CD4-positive, alpha-beta T cell (primary cell): Measurements from ENCODE around the gene FBXL17. TPM values are rescaled to one million over a fixed set of nuclear protein-coding genes. Genes with fewer than 3 reads are reported as not detected.

Experiments used
- ATAC-seq: fragments of 200-7000 bp; cut with Tn5 transposase; one replicate; pipeline ENCODE4 v1.10.0; 2022; ENCODE audit warnings: mild to moderate bottlenecking; ENCODE audit not compliant: poor library complexity
- CTCF ChIA-PET: fragments of 350-600 bp; sonication (Branson Sonifier 250); formaldehyde crosslinking; loops from one replicate; lab custom pipeline; 2021; ENCODE audit warnings: antibody characterized with exemption, inconsistent platforms; lab: Charles Lee
- POLR2A ChIA-PET: fragments of 350-600 bp; sonication (Branson Sonifier 250); formaldehyde crosslinking; loops from one replicate; lab custom pipeline; 2021; ENCODE audit warnings: antibody characterized with exemption, inconsistent platforms; lab: Charles Lee
- DNase-seq, 14 experiments: peaks; one replicate each; pipeline ENCODE4 v3.0.0-alpha.2; 2013 to 2020; ENCODE audit warnings: mixed read lengths in 2 of 14
- H3K27ac ChIP-seq, 2 donors: one replicate each; pipeline versions ENCODE4 v1.5.1 to v1.7.0; 2013; ENCODE audit warnings: low read length in 2 of 2, low read depth in 1 of 2, mild to moderate bottlenecking in 1 of 2
- H3K27me3 ChIP-seq, 2 experiments: 1 replicate in 1 of 2; 2 replicates in 1 of 2; pipeline versions ENCODE4 v1.6.1 to v1.7.0; 2013; ENCODE audit warnings: low read length in 2 of 2, control low read depth in 1 of 2, mild to moderate bottlenecking in 1 of 2, moderate library complexity in 1 of 2; ENCODE audit not compliant: insufficient read depth in 2 of 2, control insufficient read depth in 1 of 2
- H3K36me3 ChIP-seq: one replicate; pipeline ENCODE4 v1.6.1; 2013; ENCODE audit warnings: low read length, control low read depth; ENCODE audit not compliant: insufficient read depth
- H3K4me1 ChIP-seq: one replicate; pipeline ENCODE4 v1.6.1; 2013; ENCODE audit warnings: low read length, control low read depth; ENCODE audit not compliant: insufficient read depth
- H3K4me3 ChIP-seq: one replicate; pipeline ENCODE4 v1.5.1; 2013; ENCODE audit warnings: mild to moderate bottlenecking, low read length, moderate library complexity
- H3K9me3 ChIP-seq, 2 experiments: 1 replicate in 1 of 2; 2 replicates in 1 of 2; pipeline versions ENCODE4 v1.6.1 to v1.7.0; 2013; ENCODE audit warnings: low read length in 2 of 2, mild to moderate bottlenecking in 2 of 2, control low read depth in 1 of 2, moderate library complexity in 1 of 2; ENCODE audit not compliant: control insufficient read depth in 1 of 2, insufficient read depth in 1 of 2
- H3K27ac Mint-ChIP-seq: one replicate; pipeline ENCODE4 v1.8.0; 2020; ENCODE audit warnings: mixed read lengths
- H3K27me3 Mint-ChIP-seq: one replicate; pipeline ENCODE4 v1.8.0; 2021; ENCODE audit warnings: mixed read lengths
- H3K36me3 Mint-ChIP-seq: one replicate; pipeline ENCODE4 v1.8.0; 2021; ENCODE audit warnings: low read depth, mixed read lengths
- H3K4me1 Mint-ChIP-seq: one replicate; pipeline ENCODE4 v1.8.0; 2021; ENCODE audit warnings: low read depth, mixed read lengths
- H3K4me3 Mint-ChIP-seq: one replicate; pipeline ENCODE4 v1.8.0; 2020; ENCODE audit warnings: mild to moderate bottlenecking, mixed read lengths
- H3K9me3 Mint-ChIP-seq: one replicate; pipeline ENCODE4 v1.8.0; 2020; ENCODE audit warnings: mixed read lengths
- CTCF ChIP-seq: fragments of 200-600 bp; IDR thresholded peaks from one replicate; pipeline ENCODE4 v1.8.0; 2022; ENCODE audit warnings: antibody characterized with exemption, mild to moderate bottlenecking
- intact Hi-C, 2 experiments: fragments of 100-400 bp; cut with DNase I in 1 of 2; cut with micrococcal nuclease in 1 of 2; formaldehyde crosslinking; loops; one replicate each; pipeline versions ENCODE4 v1.15.1 to v1.9.0; 2023 to 2025; cut with DNase I, micrococcal nuclease
- total RNA-seq, 174 experiments: library from RNA in 2 of 174; stranded (reverse) in 2 of 174; gene quantifications; one replicate each; pipeline ENCODE4 v1.2.3 and lab custom pipeline; 2021 to 2026

Gene FBXL17
- total RNA-seq, 2 experiments from 2014 or later: 17.9 to 21.1 TPM

DNA sequence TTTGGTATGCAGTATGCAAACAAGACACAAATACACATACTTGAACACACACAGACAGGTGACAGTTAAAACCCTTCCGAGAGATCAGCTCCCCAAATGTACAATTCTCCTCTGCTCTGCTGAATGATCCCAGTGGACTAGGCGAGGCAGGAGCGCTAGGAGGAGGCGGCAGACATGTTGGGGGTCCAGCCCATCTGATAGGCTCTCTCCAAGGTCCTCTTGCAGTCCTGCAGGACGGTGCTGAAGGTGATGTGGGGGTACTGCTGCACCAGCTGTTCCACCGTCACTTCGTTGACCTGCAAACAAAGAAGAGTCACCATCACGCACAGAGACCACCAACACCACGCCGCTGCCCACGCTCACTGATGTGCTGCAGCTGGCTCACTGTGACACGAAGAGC, 520.3 kb downstream of the FBXL17 start:
- no peaks in the 10 kb centered on the region for H3K27me3 ChIP-seq
- Mint-ChIP-seq H3K27me3 (no peaks in the 10 kb centered on the region), H3K27ac (no peak overlapping the region), H3K4me1 (no peaks in the 10 kb centered on the region), H3K36me3 (peaks cover 16% of the 10 kb centered on the region), H3K9me3 (no peaks in the 10 kb centered on the region), H3K4me3 (no peak overlapping the region)
- H3K4me3 ChIP-seq: no peak overlapping the region
- H3K27ac ChIP-seq: no peak overlapping the region
- no peak for DNase-seq
- TF ChIP-seq CTCF: no peak
- no peaks in the 10 kb centered on the region for H3K4me1 ChIP-seq
- ATAC-seq: no peak
- intact Hi-C loops: no loop called here
- H3K9me3 ChIP-seq: no peaks in the 10 kb centered on the region
- H3K36me3 ChIP-seq: no peaks in the 10 kb centered on the region
- POLR2A ChIA-PET: no interaction called here
- CTCF ChIA-PET: no interaction called here

GRCh38 chr5:107860044-107860443, 521.9 kb downstream of the FBXL17 start:
- CTCF ChIA-PET: no interaction called here

DNA sequence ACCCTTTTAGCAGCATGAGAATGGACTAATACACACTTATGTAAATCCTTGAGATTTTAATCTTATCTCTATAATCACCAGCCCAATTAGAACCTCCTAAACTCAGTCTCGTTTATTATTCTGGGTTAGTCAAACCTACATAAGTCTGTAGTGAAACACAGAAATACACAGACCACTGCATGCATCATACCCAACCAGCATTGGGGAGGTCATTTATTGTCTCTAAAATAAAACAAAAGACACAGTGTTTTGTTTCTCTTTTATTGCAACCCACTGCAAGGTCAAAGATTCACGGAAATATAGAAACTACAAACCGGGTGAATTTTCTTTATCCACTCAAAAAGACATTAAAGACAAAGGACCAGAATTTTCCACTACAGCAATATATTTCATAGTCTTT, 523.1 kb downstream of the FBXL17 start:
- no peak overlapping the region for H3K27ac Mint-ChIP-seq
- CTCF ChIA-PET: no interaction called here

More at GRCh38 chr5:107860044-107860443, 521.9 kb downstream of the FBXL17 start:
- H3K4me3 Mint-ChIP-seq: no peak overlapping the region
- H3K9me3 Mint-ChIP-seq: no peaks in the 10 kb centered on the region
- no peaks in the 10 kb centered on the region for H3K27me3 Mint-ChIP-seq
- peaks cover 13% of the 10 kb centered on the region for H3K36me3 Mint-ChIP-seq
- no peaks in the 10 kb centered on the region for H3K4me1 ChIP-seq
- DNase-seq (no peak), ATAC-seq (no peak)
- H3K27me3 ChIP-seq: no peaks in the 10 kb centered on the region
- no peak overlapping the region for H3K27ac Mint-ChIP-seq
- no peak overlapping the region for H3K27ac ChIP-seq
- no peaks in the 10 kb centered on the region for H3K36me3 ChIP-seq
- POLR2A ChIA-PET: no interaction called here
- H3K4me3 ChIP-seq: no peak overlapping the region
- no peaks in the 10 kb centered on the region for H3K4me1 Mint-ChIP-seq
- no peaks in the 10 kb centered on the region for H3K9me3 ChIP-seq
- intact Hi-C loops: no loop called here
- no peak for TF ChIP-seq CTCF

More for the DNA sequence above, 523.1 kb downstream of the FBXL17 start:
- ATAC-seq (no peak), DNase-seq (no peak)
- Histone ChIP-seq H3K27me3 (no peaks in the 10 kb centered on the region), H3K4me1 (no peaks in the 10 kb centered on the region), H3K9me3 (no peaks in the 10 kb centered on the region), H3K4me3 (no peak overlapping the region), H3K27ac (no peak overlapping the region), H3K36me3 (no peaks in the 10 kb centered on the region)
- no peak overlapping the region for H3K4me3 Mint-ChIP-seq
- H3K4me1 Mint-ChIP-seq: no peaks in the 10 kb centered on the region
- TF ChIP-seq CTCF: no peak
- H3K36me3 Mint-ChIP-seq: peaks cover 13% of the 10 kb centered on the region
- no peaks in the 10 kb centered on the region for H3K9me3 Mint-ChIP-seq
- no peaks in the 10 kb centered on the region for H3K27me3 Mint-ChIP-seq
- POLR2A ChIA-PET: no interaction called here
- intact Hi-C loops: no loop called here
